GM18517 (cell line): ENCODE results near the gene DSCAM.

ENCODE experiments used
- ATAC-seq: cut with Tn5 transposase; IDR thresholded peaks from one replicate; pipeline ENCODE4 v1.9.1; 2021; ENCODE audit warnings: mild to moderate bottlenecking, moderate library complexity; ENCODE audit not compliant: unreplicated experiment

DSCAM gene

GRCh38 chr21:40714536-40714935 is 132.4 kb downstream of the DSCAM start:
- no peak for ATAC-seq

GRCh38 chr21:40707656-40708244 is 139.2 kb downstream of the DSCAM start:
- no peak for ATAC-seq

GRCh38 chr21:40706806-40707655 is 139.9 kb downstream of the DSCAM start:
- no peak for ATAC-seq

GRCh38 chr21:40706176-40706575 is 140.8 kb downstream of the DSCAM start:
- ATAC-seq: no peak

GRCh38 chr21:40704141-40704540 is 142.8 kb downstream of the DSCAM start:
- no peak for ATAC-seq

- ATAC-seq: no peak
These were observed 147.6 kb downstream of the DSCAM start for GRCh38 chr21:40699366-40699765.

- ATAC-seq: no peak
These were observed 150.7 kb downstream of the DSCAM start for GRCh38 chr21:40696246-40696645.

GRCh38 chr21:40689840-40690360 is 157.1 kb downstream of the DSCAM start:
- ATAC-seq: no peak

- no peak for ATAC-seq
These were observed 157.7 kb downstream of the DSCAM start for GRCh38 chr21:40689217-40689616.

- ATAC-seq: no peak
These were observed 158.7 kb downstream of the DSCAM start for GRCh38 chr21:40688106-40688864.

- ATAC-seq: no peak
These were observed 159.3 kb downstream of the DSCAM start for GRCh38 chr21:40687625-40688024.

GRCh38 chr21:40686526-40686925 is 160.4 kb downstream of the DSCAM start:
- ATAC-seq: no peak

GRCh38 chr21:40685141-40685540 is 161.8 kb downstream of the DSCAM start:
- ATAC-seq: no peak

- ATAC-seq: no peak
These were observed 162.2 kb downstream of the DSCAM start for GRCh38 chr21:40684726-40685125.

GRCh38 chr21:40683349-40683748 is 163.6 kb downstream of the DSCAM start:
- ATAC-seq: no peak

GRCh38 chr21:40681164-40681859 is 165.6 kb downstream of the DSCAM start:
- no peak for ATAC-seq

GRCh38 chr21:40680311-40680710 is 166.6 kb downstream of the DSCAM start:
- no peak for ATAC-seq

GRCh38 chr21:40678681-40679284 is 168.2 kb downstream of the DSCAM start:
- no peak for ATAC-seq

GRCh38 chr21:40675017-40675416 is 171.9 kb downstream of the DSCAM start:
- no peak for ATAC-seq

- ATAC-seq: no peak
These were observed 174.4 kb downstream of the DSCAM start for GRCh38 chr21:40672602-40673001.
